22Rv1 (cell line): ENCODE results near the gene BCR.
A peak's percentile ranks its signal among the peaks of the same experiment; 100 is the strongest.

Experiments
- H3K27ac ChIP-seq: fragments of 450-650 bp; 2 replicates; pipeline ENCODE4 v1.5.1; 2017
- CTCF ChIP-seq: fragments of 450-650 bp; IDR thresholded peaks from 2 replicates; pipeline ENCODE4 v1.5.1; 2017; ENCODE audit warnings: mild to moderate bottlenecking
- ZFX ChIP-seq: fragments of 450-650 bp; IDR thresholded peaks from 2 replicates; pipeline ENCODE4 v1.6.1; 2017; ENCODE audit warnings: antibody characterized with exemption, borderline replicate concordance

Gene BCR

GRCh38 chr22:23237841-23238240, 57.5 kb downstream of the BCR start:
- TF ChIP-seq ZFX (no peak), CTCF (no peak)
- no peak overlapping the region for H3K27ac ChIP-seq

GRCh38 chr22:23238707-23239106, 58.4 kb downstream of the BCR start:
- no peak overlapping the region for H3K27ac ChIP-seq
- TF ChIP-seq CTCF (no peak), ZFX (no peak)

- H3K27ac ChIP-seq = no peak overlapping the region
Observed at GRCh38 chr22:23239429-23239828, 59.1 kb downstream of the BCR start.

GRCh38 chr22:23240639-23241389, 60.5 kb downstream of the BCR start:
- TF ChIP-seq CTCF = peak; percentile 45
- no peak for TF ChIP-seq ZFX
- no peak overlapping the region for H3K27ac ChIP-seq

More at GRCh38 chr22:23239429-23239828, 59.1 kb downstream of the BCR start:
- TF ChIP-seq ZFX (no peak), CTCF (no peak)

- TF ChIP-seq ZFX = no peak
- TF ChIP-seq CTCF = no peak
- H3K27ac ChIP-seq = no peak overlapping the region
Observed at GRCh38 chr22:23241562-23242472, 61.5 kb downstream of the BCR start.

- no peak overlapping the region for H3K27ac ChIP-seq
- TF ChIP-seq ZFX (no peak), CTCF (no peak)
Observed at GRCh38 chr22:23242473-23243001, 62.2 kb downstream of the BCR start.
